Measurements from ENCODE around the gene CELF5.

CELF5 gene

DNA sequence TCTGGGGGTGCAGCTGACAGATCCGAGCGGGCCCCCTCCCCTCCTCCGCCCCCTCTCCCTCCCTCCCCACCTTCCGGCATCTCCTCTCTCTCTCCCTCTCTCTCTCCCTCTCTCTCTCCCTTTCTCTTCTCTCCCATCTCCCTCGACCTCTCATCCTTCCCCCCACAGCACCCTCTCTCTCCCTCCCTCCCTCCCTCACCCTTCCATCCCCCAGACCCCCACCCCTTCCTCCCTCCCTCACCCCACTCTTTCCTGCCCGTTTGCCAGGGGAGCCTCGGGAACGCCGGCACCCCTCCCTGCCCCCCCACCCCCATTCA, 666 bp downstream of the CELF5 start:
- no peak overlapping the region for H3K4me3 ChIP-seq (ENCODE audit: low read depth, low read length)
- TF ChIP-seq CTCF (IDR thresholded peaks at IDR 0.05; ENCODE audit: low read depth, low read length), result no peak
- DNase-seq (ENCODE audit: low read depth, low spot score), result no peak
- in situ Hi-C loops (cut with HindIII; ENCODE audit: low sequenced_read_pairs), result no loop called here

DNA sequence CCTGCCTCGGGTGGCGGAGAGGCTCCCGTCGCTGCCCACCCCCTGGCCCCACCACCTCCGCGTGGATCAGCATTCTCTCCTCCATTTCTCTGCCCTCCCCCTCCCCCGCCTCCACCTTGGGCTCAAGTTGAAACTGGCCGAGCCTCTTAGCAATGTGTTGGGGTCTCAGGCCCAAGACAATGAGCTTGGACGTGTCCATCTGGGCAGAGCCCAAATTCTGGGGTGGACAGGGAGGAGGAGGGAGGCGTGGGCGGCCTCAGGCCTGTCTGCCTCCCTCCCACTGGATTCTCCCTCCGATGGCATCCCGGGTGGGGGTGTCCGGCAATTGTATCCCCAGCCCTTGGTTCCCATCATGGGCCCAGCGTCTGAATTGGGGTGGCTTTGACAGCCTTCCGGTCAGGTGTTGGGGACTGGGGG, 1.2 kb downstream of the CELF5 start:
- TF ChIP-seq CTCF (IDR thresholded peaks at IDR 0.05; ENCODE audit: low read depth, low read length), result no peak
- in situ Hi-C loops (cut with HindIII; ENCODE audit: low sequenced_read_pairs), result no loop called here
- no peak for DNase-seq (ENCODE audit: low read depth, low spot score)
- no peak overlapping the region for H3K4me3 ChIP-seq (ENCODE audit: low read depth, low read length)

- H3K4me3 ChIP-seq (ENCODE audit: low read depth, low read length), result no peak overlapping the region
- in situ Hi-C loops (cut with HindIII; ENCODE audit: low sequenced_read_pairs), result no loop called here
- TF ChIP-seq CTCF (IDR thresholded peaks at IDR 0.05; ENCODE audit: low read depth, low read length), result no peak
- no peak for DNase-seq (ENCODE audit: low read depth, low spot score)
These were observed 2.7 kb downstream of the CELF5 start for GRCh38 chr19:3227054-3227626.

GRCh38 chr19:3229346-3229743, 4.9 kb downstream of the CELF5 start:
- in situ Hi-C loops (cut with HindIII; ENCODE audit: low sequenced_read_pairs), result no loop called here
- TF ChIP-seq CTCF (IDR thresholded peaks at IDR 0.05; ENCODE audit: low read depth, low read length), result no peak
- no peak for DNase-seq (ENCODE audit: low read depth, low spot score)
- no peak overlapping the region for H3K4me3 ChIP-seq (ENCODE audit: low read depth, low read length)

- DNase-seq (ENCODE audit: low read depth, low spot score), result no peak
- no peak overlapping the region for H3K4me3 ChIP-seq (ENCODE audit: low read depth, low read length)
- in situ Hi-C loops (cut with HindIII; ENCODE audit: low sequenced_read_pairs), result no loop called here
- TF ChIP-seq CTCF (IDR thresholded peaks at IDR 0.05; ENCODE audit: low read depth, low read length), result no peak
These were observed 5.5 kb downstream of the CELF5 start for GRCh38 chr19:3229888-3230496.

- DNase-seq (ENCODE audit: low read depth, low spot score), result no peak
- TF ChIP-seq CTCF (IDR thresholded peaks at IDR 0.05; ENCODE audit: low read depth, low read length), result no peak
- in situ Hi-C loops (cut with HindIII; ENCODE audit: low sequenced_read_pairs), result no loop called here
- no peak overlapping the region for H3K4me3 ChIP-seq (ENCODE audit: low read depth, low read length)
These were observed 6.8 kb downstream of the CELF5 start for GRCh38 chr19:3231288-3231687.

All from astrocyte of the spinal cord (primary cell).